ELR (cell line): ENCODE results near the gene C10orf90.

ENCODE experiments used
- DNase-seq: peaks from one replicate; pipeline ENCODE4 v3.0.0-alpha.2; 2015; ENCODE audit warnings: low read depth

C10orf90 gene

DNA sequence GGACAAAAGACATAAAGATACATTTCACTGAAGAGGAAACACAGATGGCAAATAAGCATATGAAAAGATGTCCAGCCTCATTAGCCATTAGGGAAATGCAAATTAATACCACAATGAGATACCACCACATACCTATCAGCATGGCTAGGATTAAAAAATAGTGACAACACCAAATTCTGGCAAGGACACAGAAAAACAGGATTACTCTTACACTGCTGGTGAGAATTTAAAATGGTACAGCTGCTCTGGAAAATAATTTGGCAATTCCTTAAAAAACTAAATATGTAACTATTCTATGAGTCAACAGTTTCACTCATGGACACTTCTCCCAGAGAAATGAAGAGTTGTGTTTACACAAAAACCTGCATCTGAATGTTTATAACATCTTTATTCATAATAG is 121.1 kb downstream of the C10orf90 start:
- no peak for DNase-seq

DNA sequence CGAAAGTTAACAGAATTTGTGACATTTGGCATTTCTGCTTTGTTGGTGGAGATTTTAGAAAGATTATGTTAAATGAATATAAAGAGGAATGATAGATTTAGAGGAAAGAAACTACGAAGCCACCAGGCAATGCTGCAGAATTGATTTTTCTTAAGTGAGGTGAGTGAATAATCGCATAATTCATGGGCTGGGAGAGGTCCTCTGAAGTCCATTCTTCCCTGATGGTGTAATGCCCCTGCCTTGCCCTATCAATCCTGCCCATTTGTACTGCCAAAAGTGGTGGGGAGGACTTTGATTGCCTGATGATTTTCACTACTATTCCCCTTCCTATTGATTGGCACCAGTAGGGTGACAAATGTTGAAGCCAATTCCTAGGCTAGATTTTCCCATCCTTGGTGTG is 125.9 kb downstream of the C10orf90 start:
- DNase-seq = no peak

DNA sequence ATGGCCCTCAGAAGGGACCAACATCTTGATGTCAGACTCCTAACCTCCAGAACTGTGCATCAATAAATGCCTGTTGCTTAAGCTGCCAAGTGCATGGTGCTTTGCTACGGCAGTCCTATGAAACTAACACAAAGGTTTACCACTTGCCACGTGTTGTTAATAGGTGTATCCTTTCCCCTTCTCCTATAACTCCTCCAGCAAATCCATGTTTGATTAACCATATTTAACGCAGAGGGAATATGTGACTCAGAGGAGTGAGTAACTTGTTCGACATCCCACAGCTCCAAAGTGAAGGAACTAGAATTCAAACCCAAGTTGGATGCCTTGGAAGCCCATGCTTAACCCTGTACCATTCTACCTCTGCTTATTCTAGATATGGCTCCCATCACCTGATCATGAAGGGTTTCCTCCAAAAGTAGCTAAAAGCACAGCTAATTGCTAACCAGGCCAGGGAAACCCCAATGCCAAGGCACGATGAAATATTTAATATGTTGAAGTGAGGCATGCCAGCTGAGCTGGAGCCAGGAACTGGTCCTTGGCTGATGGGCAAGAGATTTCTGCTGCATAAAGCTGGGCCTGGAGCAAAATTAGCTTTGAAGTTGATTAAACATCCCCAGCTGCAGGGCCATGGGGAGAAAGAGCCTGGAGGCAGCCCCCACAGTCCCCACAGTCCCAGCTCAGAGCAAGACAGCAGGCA is 131.9 kb downstream of the C10orf90 start:
- DNase-seq = peak; percentile 22

DNA sequence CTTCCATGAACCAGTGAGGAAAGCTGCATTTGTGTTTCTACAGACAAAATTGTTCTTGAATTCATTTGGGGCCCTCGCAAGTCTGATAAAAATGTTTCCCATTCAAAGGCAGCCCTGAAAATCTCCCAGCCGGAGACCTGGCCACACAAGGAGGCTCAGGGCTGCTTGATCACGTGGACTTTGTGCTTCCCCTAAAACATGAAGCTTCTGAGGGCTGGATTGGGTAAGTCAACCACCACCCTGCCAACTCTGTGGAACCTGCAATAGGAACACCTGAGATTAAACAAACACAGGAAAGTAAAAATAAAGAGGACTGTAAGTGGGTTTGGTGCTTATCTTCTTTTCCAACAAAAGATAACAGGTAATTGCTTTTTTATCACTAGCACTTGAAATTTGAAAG is 133.8 kb downstream of the C10orf90 start:
- no peak for DNase-seq

DNA sequence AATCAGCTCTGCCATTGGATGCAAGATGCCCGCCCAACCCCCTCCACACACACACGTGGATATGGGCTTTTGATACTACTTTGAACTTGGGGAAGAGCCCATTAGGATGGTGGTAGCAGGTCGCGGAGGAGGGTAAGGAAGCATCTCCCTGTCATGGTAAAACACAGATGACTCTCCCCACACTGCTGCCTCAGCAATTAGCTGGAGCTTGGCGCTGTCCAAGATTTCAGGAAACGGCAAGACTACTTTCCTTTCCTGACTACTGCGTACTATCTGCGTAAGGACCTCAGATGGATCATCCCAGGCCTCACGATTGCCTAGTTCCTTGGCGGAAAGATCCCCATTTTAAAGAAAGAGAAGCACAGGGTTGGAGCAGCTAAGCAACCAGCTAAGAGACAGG is 134.3 kb downstream of the C10orf90 start:
- no peak for DNase-seq

DNA sequence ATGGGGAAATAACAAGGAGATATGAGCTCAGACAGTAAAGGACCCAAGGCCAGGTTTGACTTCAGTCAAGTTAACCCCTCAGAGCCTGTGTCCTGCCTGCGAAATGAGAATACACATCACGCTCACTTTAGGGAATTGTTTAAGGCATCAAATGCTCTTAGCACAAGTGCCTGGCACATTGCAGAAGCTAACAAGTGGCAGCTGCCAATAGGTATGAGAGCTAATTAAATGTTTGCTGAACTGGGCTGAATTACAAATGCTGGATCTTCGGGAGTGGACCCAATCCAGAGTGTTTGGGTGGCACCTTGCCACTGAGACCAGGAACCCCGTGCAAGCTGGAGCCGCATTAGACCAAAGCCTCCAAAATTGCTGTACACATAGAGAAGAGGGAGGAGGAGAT is 136.8 kb downstream of the C10orf90 start:
- DNase-seq = no peak

DNA sequence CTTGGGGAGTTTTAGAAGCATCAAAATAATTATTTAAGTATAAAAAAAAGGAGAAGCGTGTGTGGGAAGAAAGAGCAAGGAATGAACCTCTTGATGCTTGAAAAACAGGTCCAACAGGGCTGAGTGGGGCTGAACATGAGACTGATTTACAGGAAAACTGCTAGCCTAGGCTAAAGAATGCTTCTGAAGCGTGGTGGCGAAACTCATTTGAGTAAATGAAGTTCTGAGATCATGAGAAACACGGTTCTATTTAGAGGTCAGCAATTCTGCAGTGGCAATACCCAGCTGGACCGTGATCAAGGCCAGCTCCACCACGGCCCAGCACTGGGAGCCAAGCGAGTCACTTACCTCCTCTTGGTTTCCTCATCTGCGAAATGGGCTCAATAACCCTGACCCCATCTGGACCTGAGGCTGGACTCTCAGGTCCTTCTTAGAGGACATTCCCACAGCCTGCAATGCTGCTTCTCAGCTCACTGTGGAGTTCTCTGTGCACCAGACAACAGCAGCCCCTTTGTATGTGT is 142.1 kb downstream of the C10orf90 start:
- no peak for DNase-seq

DNA sequence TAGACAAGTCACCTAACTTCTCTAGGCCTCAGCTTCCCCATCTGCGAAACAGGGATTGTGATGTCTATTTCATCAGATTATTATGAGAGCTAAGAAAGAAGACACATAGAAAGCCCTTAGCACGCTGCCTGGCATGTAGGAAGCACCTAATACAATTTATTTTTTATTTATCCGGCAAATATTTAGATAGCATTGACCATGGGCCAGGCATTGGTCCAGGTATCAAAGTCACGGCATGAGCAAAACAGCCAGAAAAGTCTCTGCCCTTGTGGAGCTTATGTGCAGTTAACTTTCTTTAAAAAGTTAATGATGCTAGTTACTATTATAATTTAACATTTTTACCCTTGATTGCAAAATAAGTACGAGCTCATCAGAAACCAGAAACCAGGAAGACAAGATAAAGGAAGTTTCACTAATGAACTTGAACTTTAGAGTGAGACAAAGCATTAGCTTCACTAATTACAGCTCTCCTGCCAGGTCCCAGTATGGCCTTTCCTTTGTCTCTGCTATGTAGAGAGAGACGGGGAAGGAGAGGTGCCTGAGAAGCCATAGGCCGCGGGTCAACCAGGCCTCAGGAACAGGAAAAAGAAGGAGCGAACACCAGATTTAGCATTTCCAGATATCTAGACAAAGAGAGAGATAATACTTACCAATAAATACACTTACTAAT is 142.7 kb downstream of the C10orf90 start:
- no peak for DNase-seq

DNA sequence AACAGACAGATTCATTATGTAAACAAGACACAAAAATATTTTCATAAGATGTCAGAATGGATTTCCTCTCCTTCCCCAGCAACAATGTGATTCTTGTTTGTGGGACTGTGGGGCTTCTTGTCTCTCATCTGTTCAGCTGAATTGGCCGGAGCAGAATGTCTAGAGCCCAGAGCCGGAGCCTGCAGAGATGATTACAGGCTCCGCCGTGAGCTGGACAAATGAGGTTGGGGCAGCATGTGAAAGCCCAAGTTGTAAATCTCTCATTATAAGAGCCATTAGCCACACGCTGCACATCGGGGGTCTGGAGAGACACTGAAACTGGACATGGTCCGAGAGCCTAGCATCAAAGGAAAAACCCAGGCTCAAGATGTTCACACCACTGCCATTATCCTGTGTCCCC is 145.2 kb downstream of the C10orf90 start:
- no peak for DNase-seq

DNA sequence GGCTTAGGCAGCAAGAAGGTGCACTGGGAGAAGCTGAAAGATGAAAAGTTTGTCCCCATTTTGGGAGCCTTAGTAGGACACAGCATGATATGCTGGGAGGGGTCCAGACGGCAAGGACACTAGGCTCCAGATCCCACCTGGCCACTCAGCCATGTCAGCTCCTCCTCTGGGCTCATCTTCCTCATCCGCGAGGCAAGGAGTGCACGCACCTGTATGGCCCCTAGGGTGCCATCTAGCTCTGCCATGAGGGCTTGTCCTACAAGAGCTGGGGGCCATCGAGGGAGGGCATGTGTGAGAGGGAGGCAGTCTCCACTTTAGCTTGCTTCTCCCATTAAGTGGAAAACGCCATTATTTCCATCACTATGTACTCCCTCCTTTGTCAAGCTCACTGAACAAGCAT is 146.0 kb downstream of the C10orf90 start:
- DNase-seq = no peak

DNA sequence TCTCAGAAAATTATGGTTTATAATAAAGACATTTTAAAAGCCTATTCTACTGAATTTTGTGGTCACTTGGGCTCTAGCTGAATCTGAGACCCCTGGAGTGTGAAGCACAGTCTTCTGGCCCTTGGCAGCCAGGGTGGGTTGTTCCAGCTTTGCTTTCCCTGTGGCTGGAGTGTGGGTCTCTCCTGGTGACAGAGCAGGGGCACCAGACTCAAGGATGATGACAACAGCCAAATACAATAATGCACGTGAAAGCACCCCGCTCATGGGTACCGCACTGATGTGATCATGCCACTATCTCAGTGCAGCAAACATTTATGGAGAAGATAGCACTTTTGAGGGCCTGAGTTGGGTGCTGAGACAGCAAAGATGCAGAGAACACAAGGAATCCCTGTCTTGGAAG is 147.4 kb downstream of the C10orf90 start:
- no peak for DNase-seq

DNA sequence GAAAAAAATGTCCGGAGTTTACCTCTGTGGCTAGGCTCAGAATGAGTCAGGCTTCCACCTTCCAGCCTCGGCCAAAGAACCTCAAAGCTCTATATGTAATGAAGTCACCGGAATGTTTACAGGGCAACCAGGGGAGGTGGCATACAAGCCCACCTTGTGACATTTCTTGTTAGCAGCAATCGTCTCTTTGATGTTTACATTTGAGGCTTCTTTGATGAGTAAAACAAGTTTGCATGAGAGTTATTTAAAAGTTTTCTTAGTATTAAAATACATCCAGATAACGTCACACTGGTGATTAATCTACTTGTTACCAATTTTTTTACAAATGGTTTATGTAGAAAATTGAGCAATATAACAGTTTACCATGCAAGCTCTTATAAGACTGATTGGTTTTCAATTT is 149.1 kb downstream of the C10orf90 start:
- peak; percentile 49 for DNase-seq

DNA sequence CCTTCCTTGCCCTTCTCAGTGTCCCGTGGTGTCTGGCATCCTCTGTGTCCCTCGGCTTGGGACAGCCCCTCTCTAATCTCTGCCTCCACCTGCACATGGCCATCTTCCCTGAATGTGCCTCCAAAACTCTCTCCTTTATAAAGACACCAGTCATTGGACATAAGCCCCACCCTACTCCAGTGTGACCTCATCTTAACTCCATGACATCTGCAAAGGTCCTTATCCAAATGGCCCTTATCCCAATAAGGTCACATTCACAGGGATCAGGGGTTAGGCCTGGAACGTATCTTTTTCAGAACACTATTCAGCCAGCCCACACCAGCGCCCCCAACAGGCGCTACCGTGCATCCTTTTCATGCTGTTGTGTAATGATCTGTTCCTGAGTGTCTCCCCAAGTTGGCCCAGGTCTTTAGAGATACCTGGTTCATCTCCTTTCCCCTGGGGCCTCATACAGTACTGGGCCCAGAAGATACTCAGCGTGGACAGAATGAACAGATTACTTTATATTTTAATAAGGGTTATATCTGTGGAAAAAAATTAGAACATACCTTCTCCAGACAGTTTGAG is 149.7 kb downstream of the C10orf90 start:
- DNase-seq = no peak

DNA sequence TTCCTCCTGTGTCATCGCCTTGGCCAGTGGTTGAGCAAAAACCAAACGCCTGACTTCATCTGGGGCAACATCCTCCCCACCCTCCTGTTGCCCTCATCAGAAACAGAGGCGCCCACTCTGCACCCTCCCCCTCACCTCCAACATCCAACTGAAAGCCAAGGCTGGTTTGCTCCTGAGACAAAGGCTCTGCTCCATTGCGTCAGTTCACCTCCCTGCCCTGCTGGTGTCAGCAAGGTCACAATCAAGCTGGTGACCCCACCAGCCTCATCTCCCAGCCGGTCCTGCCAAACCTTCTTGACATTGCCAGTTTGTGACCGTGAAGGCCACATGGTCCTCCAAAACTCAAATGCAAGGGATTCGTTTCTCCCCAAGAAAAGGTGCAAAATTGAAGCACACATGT is 150.5 kb downstream of the C10orf90 start:
- no peak for DNase-seq

DNA sequence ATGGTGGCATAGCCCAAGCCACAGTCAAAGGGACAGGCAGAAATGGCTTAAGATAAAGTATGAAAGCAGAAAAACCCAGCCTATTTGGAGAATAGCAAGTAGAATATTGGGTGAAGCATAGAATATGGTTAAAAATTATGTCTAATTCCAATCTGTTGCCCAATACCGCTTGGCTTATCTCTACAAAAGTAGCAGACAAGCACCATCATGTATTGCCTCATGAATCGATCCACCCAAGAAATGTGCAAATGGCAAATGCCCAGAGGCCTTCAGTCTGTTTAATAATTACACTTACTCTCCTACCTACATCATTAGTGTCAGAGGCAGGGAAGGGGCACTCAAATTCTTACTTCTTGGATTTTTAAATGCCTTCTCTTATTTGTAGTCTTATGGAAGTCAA is 151.3 kb downstream of the C10orf90 start:
- DNase-seq = no peak

DNA sequence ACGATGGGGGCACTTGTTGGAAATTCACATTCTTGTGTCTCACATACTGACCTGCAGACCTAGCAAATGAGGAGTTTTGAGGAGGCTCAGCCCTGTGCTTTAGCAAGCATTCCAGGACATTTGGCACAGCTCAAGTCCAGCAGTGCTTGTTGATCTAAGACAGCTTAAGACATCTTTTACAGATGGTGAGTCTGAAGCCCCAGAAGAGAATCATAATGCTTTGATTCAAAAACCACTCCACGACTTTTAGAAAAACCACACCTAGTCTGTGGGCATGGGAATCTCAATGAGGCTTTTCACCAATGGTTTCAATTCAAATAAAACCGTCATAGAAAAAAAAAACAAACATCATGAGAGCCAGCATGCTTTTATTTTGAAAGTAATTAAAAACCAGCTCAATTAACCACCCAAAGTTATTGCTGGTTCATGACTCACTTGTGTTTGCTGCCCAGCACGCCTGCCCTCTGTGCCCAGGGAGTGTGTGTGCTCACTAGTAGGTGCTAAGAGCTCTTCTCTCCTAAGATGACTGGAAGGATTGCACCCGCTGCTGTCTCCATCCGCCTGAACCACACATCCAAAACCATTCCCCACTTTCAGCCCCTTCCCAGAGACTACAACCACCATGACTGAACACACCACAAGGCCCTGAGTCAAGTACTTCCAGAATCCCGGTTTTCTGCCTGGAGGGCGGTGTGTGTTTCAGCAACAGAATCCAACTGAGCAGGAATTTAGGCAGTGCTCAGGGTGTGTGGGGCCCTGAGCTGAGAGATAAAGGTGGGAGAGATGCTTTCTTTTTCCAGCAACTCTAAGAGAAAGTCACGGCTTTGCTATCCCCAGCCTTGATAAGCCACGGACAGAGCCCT is 152.0 kb downstream of the C10orf90 start:
- DNase-seq = no peak

DNA sequence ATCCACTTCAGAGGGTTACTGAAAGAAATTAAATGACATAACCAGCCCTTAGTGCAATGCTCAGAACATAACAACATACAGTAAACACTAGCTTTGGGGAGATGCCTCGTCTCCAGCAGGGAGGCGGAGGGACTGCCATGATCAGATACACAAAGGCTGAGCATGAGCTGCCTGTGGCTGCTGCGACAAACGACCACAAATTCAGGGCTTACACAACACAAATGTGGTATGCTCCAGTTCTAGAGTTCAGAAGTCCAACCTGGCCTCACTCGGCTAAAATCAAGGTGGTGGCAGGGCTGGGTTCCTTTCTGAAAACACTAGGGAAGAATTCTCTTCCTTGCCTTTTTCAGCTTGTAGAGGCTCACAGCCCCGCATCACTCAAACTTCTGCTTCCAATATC is 154.0 kb downstream of the C10orf90 start:
- no peak for DNase-seq

DNA sequence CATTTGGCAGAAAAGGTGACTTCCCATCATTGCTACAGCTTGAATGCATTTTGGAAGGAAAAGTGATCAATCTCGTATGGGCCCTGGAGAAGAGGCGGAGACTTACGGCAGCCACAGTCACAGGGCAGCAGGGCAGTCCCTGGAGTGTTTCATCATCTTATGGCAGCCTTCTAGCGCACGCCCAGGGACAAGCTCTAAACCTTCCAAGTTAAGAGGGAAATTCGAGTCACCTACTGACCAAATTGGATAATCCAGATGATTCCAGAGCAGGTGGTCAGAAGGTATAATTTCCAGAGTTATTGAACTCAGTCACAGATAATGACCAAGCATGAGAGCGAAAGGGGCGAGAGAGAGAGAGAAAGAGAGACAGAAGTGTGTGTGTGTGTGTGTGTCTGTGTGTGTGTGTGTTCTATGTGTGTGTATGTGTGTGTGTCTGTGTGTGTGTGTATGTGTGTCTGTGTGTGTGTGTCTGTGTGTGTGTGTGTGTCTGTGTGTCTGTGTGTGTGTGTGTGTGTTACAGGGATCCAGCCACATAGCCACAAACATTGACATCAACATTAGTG is 158.5 kb downstream of the C10orf90 start:
- no peak for DNase-seq

DNA sequence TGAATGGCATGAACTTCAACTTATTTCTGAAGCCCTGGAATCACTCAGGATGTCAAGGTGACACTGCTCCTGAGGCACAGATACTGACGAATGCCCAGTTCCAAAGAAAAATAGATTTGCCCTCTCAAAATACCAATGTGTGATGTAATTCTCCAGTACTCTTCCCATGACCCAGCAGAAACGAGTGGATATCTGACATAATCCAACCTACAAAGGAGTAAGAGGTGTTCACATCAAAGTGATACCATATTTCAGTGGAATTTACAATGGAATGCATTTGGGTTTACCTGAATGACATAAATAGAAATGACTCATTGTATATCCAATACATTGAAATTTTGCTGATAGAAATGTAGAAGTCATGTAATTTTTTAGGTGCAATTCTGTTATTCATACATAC is 161.3 kb downstream of the C10orf90 start:
- no peak for DNase-seq

DNA sequence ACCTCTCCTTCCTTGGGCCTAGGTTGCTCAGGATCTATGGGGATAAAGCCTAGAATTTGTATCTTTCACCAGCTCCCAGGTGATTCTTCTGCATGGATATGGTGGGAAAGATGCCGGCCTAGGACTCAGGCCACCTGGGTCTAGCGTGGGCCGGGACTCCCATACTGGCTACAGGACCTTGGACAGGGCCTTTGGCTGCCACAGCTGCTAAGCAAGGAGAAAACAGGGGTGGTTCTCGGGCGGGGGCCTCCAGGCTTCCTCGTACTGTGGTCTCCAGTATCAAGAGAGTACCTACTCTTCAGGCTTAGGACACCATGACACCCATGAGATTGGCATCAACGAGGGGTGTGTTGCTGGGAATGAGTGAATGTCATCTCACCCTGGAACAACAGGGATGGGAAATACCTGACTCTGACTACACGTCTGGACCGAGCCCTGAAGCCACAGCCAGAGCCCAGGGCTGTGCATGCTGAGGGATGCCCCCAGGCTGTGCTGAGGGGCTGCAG is 161.9 kb downstream of the C10orf90 start:
- DNase-seq = no peak

DNA sequence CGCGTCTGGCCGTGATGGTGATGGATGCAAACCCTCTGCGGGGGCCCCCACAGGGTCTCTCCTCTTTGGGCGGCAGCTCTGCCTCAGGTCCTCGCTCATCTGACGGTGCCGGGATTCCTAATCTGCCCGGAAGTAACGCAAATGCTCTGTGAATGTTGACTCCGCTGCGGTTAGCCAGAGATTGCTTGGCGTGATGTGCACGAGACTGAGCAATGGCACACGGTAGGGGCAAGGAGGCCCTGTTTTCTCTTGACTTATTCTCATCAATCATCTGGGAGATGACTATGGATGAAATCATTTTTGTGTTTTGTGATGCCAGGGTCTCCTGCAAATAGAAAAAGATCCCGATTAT is 165.8 kb downstream of the C10orf90 start:
- no peak for DNase-seq
